PC-9 (cell line): ENCODE data around the gene DLG1. TPM values are rescaled to one million over a fixed set of nuclear protein-coding genes. Genes with fewer than 3 reads are reported as not detected.

Source experiments
- BruUV-seq: library from RNA; stranded (reverse); fragments of 400-500 nt; replicated peaks from 2 replicates; lab custom pipeline; 2021; lab: Mats Ljungman, UMichigan
- CTCF ChIA-PET: fragments of 300-600 bp; sonication (Branson Sonifier 250); formaldehyde crosslinking; loops from one replicate; lab custom pipeline; 2022; ENCODE audit warnings: antibody characterized with exemption; lab: Charles Lee
- POLR2A ChIA-PET: fragments of 300-600 bp; sonication (Branson Sonifier 250); formaldehyde crosslinking; loops from one replicate; lab custom pipeline; 2022; ENCODE audit warnings: antibody characterized with exemption; ENCODE audit not compliant: unreplicated experiment; lab: Charles Lee
- DNase-seq, 2 experiments: peaks; one replicate each; pipeline versions ENCODE4 v3.0.0 to v3.0.0-alpha.2; 2015 to 2022; ENCODE audit warnings: mixed read lengths in 1 of 2
- H2AFZ ChIP-seq: fragments of 200-600 bp; sonication (generic); 2 replicates; pipeline ENCODE4 v1.8.1; 2017; ENCODE audit warnings: antibody characterized with exemption
- H3F3A ChIP-seq: fragments of 200-600 bp; sonication (generic); 2 replicates; pipeline ENCODE4 v1.8.1; 2017; ENCODE audit warnings: antibody characterized with exemption, mild to moderate bottlenecking, low read depth; ENCODE audit not compliant: insufficient read depth
- H3K27ac ChIP-seq: fragments of 200-600 bp; sonication (generic); 2 replicates; pipeline ENCODE4 v1.6.1; 2016; ENCODE audit warnings: mixed run types
- H3K27me3 ChIP-seq: fragments of 200-600 bp; sonication (generic); 2 replicates; pipeline ENCODE4 v1.6.1; 2016; ENCODE audit warnings: low read depth, mixed run types; ENCODE audit not compliant: insufficient read depth
- H3K36me3 ChIP-seq: fragments of 200-600 bp; sonication (generic); 2 replicates; pipeline ENCODE4 v1.6.1; 2016; ENCODE audit warnings: low read depth, mixed run types
- H3K4me1 ChIP-seq: fragments of 200-600 bp; sonication (generic); replicated peaks from 2 replicates; pipeline ENCODE4 v1.6.1; 2016; ENCODE audit warnings: mixed run types; ENCODE audit not compliant: insufficient read depth
- H3K4me2 ChIP-seq: fragments of 200-600 bp; sonication (generic); 2 replicates; pipeline ENCODE4 v1.6.1; 2017; ENCODE audit warnings: mixed run types
- H3K4me3 ChIP-seq: fragments of 200-600 bp; sonication (generic); 2 replicates; pipeline ENCODE4 v1.6.1; 2016; ENCODE audit warnings: mixed run types
- H3K79me2 ChIP-seq: fragments of 200-600 bp; sonication (generic); 2 replicates; pipeline ENCODE4 v1.6.1; 2017; ENCODE audit warnings: low read depth, mixed run types
- H3K9me2 ChIP-seq: fragments of 200-600 bp; sonication (generic); 2 replicates; pipeline ENCODE4 v1.8.1; 2017; ENCODE audit warnings: mild to moderate bottlenecking; ENCODE audit not compliant: insufficient read depth
- H3K9me3 ChIP-seq: fragments of 200-600 bp; sonication (generic); 2 replicates; pipeline ENCODE4 v1.8.1; 2016; ENCODE audit warnings: low read depth; ENCODE audit not compliant: insufficient read depth
- H4K20me1 ChIP-seq: fragments of 200-600 bp; sonication (generic); 2 replicates; pipeline ENCODE4 v1.8.1; 2017; ENCODE audit not compliant: insufficient read depth
- CTCF ChIP-seq: fragments of 200-600 bp; sonication (generic); conservative IDR thresholded peaks from 2 replicates; pipeline ENCODE4 v1.6.1; 2017; ENCODE audit warnings: mixed run types, antibody characterized with exemption, mild to moderate bottlenecking, moderate library complexity
- EZH2 ChIP-seq: fragments of 200-600 bp; sonication (generic); IDR thresholded peaks from 2 replicates; pipeline ENCODE4 v1.8.0; 2017; ENCODE audit warnings: antibody characterized with exemption, low read depth
- intact Hi-C: fragments of 100-400 bp; cut with micrococcal nuclease; formaldehyde crosslinking; loops from one replicate; pipeline ENCODE4 v1.10.0; 2022; ENCODE audit not compliant: unreplicated experiment
- total RNA-seq: library from RNA; stranded (reverse); gene quantifications from 2 replicates; pipeline ENCODE4 v1.2.3, GENCODE V29; 2021

The DLG1 gene
- total RNA-seq, 1 experiment from 2014 or later, result 201 TPM

GRCh38 chr3:197329382-197329781 is 31.0 kb upstream of the DLG1 start:
- Histone ChIP-seq H3K4me1 (peaks cover 18% of the 10 kb centered on the region), H3K36me3 (no peaks in the 10 kb centered on the region), H2AFZ (no peak overlapping the region), H3K27me3 (no peaks in the 10 kb centered on the region), H3K79me2 (no peaks in the 10 kb centered on the region), H3K27ac (no peak overlapping the region), H3K9me3 (no peaks in the 10 kb centered on the region), H3F3A (0 out of 2 replicates have a peak, but pooled peaks cover 9% of the 10 kb centered on the region), H4K20me1 (no peaks in the 10 kb centered on the region), H3K4me2 (no peak overlapping the region), H3K9me2 (no peaks in the 10 kb centered on the region), H3K4me3 (no peak overlapping the region)
- intact Hi-C loops, result no loop called here
- ChIA-PET CTCF (no interaction called here), POLR2A (interaction anchor here (0.6 kb wide), 1 partner anchor 98 kb away, joined by 3 read pairs; no protein-coding TSS in a partner anchor)
- BruUV-seq, result no TSS peak
- TF ChIP-seq CTCF (no peak), EZH2 (no peak)
- no peak for DNase-seq

GRCh38 chr3:197328198-197328597 is 29.8 kb upstream of the DLG1 start:
- intact Hi-C loops, result no loop called here
- no peaks in the 10 kb centered on the region for H3K9me2 ChIP-seq
- ChIA-PET CTCF (no interaction called here), POLR2A (no interaction called here)
- no peaks in the 10 kb centered on the region for H3K9me3 ChIP-seq
- DNase-seq, result no peak
- no peaks in the 10 kb centered on the region for H3K27me3 ChIP-seq
- no peak overlapping the region for H3K4me2 ChIP-seq
- no peaks in the 10 kb centered on the region for H3K36me3 ChIP-seq
- TF ChIP-seq CTCF, result no peak
- TF ChIP-seq EZH2, result no peak
- BruUV-seq, result no TSS peak
- H4K20me1 ChIP-seq, result no peaks in the 10 kb centered on the region
- H3F3A ChIP-seq, result 0 out of 2 replicates have a peak, but pooled peaks cover 9% of the 10 kb centered on the region
- no peak overlapping the region for H2AFZ ChIP-seq
- H3K4me3 ChIP-seq, result no peak overlapping the region
- H3K4me1 ChIP-seq, result peaks cover 7% of the 10 kb centered on the region; the same call in 1 of the 2 replicates
- H3K27ac ChIP-seq, result no peak overlapping the region
- no peaks in the 10 kb centered on the region for H3K79me2 ChIP-seq

- no peak overlapping the region for H3K4me3 ChIP-seq
- TF ChIP-seq EZH2 (no peak), CTCF (no peak)
- H3K27me3 ChIP-seq, result no peaks in the 10 kb centered on the region
- no peak overlapping the region for H3K27ac ChIP-seq
- intact Hi-C loops, result no loop called here
- H3F3A ChIP-seq, result 0 out of 2 replicates have a peak, but pooled peaks cover 9% of the 10 kb centered on the region
- POLR2A ChIA-PET, result no interaction called here
- H3K36me3 ChIP-seq, result no peaks in the 10 kb centered on the region
- no peak overlapping the region for H3K4me2 ChIP-seq
- no TSS peak for BruUV-seq
- no peaks in the 10 kb centered on the region for H3K9me2 ChIP-seq
- H3K79me2 ChIP-seq, result no peaks in the 10 kb centered on the region
- CTCF ChIA-PET, result interaction anchor here (0.7 kb wide), 1 partner anchor 424 kb away, joined by 3 read pairs; no protein-coding TSS in a partner anchor
- no peak for DNase-seq
- no peaks in the 10 kb centered on the region for H4K20me1 ChIP-seq
- H3K4me1 ChIP-seq, result peaks cover 7% of the 10 kb centered on the region; the same call in 1 of the 2 replicates
- H2AFZ ChIP-seq, result no peak overlapping the region
- no peaks in the 10 kb centered on the region for H3K9me3 ChIP-seq
Observed at GRCh38 chr3:197327701-197328100, 29.3 kb upstream of the DLG1 start.
